Epithelial cell of prostate (primary cell): ENCODE measurements around the gene TEX101.

Experiments
- DNase-seq: peaks from one replicate; pipeline ENCODE4 v3.0.0-alpha.2; 2011; ENCODE audit warnings: low read depth, low spot score
- H3K27ac ChIP-seq: fragments of 450-650 bp; 2 replicates; pipeline ENCODE4 v1.5.1; 2017; ENCODE audit warnings: mild to moderate bottlenecking

The TEX101 gene

GRCh38 chr19:43444531-43445287, 30.0 kb downstream of the TEX101 start:
- DNase-seq, result no peak
- H3K27ac ChIP-seq, result no peak overlapping the region

DNA sequence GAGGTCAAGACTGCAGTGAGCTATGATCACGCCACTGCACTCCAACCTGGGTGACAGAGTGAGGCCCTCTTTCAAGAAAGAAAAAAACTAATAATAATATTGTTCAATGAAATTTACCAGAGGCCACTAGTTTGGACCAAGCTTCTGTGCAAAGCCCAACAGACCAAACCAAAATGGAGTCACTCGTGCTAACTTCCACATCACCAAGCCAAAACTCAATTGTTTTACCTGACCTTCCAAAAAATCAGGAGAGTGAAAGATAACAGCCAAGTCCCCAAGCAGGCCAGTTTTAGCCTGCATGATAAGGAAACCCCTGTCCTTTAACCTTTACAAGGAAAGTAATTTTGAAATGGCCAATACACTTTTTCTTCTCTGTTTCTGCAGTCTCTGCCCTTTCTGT, 30.7 kb downstream of the TEX101 start:
- DNase-seq, result no peak
- H3K27ac ChIP-seq, result no peak overlapping the region

- no peak for DNase-seq
Measured at GRCh38 chr19:43446746-43447489, 32.2 kb downstream of the TEX101 start.

DNA sequence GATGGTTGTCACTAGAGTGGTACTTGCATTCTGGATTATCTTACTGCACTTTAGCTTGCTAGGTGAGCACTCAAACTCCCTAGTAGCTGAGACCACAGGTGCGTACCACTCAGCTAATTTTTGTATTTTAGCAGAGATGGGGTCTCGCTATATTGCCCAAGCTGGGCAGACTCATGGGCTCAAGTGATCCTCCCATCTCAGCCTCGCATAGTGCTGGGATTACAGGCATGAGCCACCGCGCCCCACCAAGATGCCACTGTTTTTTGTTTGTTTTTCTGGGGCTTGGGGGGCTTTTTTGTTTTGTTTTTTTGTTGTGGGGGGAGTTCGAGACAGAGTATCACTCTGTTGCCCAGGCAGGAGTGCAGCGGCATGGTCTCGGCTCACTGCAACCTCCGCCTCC, 33.0 kb downstream of the TEX101 start:
- H3K27ac ChIP-seq, result no peak overlapping the region
- no peak for DNase-seq

More at GRCh38 chr19:43446746-43447489, 32.2 kb downstream of the TEX101 start:
- no peak overlapping the region for H3K27ac ChIP-seq

DNA sequence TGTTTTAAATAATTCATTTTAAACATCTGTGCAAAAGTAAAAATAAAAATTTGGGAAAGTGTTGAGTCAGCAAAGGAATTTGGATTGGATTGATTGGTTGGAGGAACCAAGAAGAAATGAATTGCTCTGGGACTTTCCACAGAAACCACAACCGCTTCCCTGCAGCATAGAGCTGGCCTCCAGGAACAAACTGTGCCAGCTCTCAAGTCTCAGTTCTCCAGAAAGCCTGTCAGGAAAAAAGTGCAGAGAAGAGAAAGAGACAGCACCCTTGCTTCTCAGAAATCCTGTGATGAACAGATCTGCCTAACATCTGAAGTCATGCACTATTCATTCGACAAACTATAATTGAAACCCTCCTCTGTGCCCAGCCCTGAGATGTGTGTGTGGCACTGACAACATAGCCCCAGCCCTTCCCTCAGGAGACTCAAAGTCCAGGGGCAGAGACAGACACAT, 35.9 kb downstream of the TEX101 start:
- peak overlapping the region; percentile 14 for H3K27ac ChIP-seq
- no peak for DNase-seq

GRCh38 chr19:43452582-43452981, 37.9 kb downstream of the TEX101 start:
- peak; percentile 81 for DNase-seq
- peak overlapping the region; percentile 57 for H3K27ac ChIP-seq

- no peak overlapping the region for H3K27ac ChIP-seq
- no peak for DNase-seq
Measured at GRCh38 chr19:43454031-43454430, 39.3 kb downstream of the TEX101 start.

- H3K27ac ChIP-seq, result peak overlapping the region; percentile 50
Measured at GRCh38 chr19:43455321-43456113, 40.8 kb downstream of the TEX101 start.

DNA sequence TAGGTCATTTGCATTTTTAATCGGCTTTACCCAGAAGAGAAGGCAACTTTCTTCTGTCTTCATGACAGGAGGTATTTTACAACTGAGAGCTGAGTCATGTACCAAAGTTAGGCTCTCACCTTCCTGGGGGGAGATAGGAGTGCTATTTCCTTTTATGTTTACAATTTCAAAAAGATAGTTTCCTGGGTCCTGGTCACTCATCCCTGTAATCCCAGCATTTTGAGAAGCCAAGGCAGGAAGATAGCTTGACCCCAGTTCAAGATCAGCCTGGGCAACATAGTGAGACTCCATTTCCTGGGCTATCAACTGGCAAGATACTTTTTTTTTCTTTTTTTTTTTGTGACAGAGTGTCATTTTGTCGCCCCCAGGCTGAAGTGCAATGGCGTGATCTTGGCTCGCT, 43.1 kb downstream of the TEX101 start:
- no peak overlapping the region for H3K27ac ChIP-seq
- no peak for DNase-seq

More at GRCh38 chr19:43455321-43456113, 40.8 kb downstream of the TEX101 start:
- no peak for DNase-seq

DNA sequence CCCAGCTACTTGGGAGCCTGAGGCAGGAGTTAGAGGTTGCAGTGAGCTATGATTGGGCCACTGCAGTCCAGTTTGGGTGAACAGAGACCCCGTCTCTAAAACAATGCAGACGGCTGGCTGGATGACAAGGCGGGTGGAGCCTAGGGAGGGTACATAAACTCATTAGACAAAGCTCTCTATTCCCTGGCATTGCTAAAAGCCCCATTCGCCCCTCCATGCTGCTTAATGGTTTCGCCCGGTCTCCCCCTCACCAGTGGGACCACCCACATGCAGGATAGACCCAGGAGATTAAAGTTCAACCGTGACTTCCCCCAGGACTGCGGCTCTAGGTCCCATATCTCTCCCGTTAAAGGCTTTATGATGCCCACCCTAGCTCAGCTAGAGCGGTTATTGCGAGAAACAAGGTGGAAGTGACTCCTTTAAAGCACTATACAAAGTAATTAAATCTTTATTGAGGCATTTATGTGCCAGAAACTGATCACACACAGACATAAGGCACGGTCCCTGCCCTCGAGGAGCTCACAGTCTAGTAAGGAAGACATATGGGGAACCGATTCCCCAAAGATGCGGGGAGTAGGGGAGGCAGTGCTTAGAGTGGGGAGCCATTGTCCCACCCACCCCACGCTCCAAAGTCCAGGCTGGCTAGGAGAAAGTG, 45.8 kb downstream of the TEX101 start:
- DNase-seq, result no peak
- H3K27ac ChIP-seq, result no peak overlapping the region

GRCh38 chr19:43461303-43461702, 46.6 kb downstream of the TEX101 start:
- H3K27ac ChIP-seq, result no peak overlapping the region
- DNase-seq, result no peak

- H3K27ac ChIP-seq, result peak overlapping the region; percentile 75
- DNase-seq, result no peak
Measured at GRCh38 chr19:43462383-43462782, 47.7 kb downstream of the TEX101 start.

GRCh38 chr19:43462785-43463380, 48.2 kb downstream of the TEX101 start:
- DNase-seq, result no peak

DNA sequence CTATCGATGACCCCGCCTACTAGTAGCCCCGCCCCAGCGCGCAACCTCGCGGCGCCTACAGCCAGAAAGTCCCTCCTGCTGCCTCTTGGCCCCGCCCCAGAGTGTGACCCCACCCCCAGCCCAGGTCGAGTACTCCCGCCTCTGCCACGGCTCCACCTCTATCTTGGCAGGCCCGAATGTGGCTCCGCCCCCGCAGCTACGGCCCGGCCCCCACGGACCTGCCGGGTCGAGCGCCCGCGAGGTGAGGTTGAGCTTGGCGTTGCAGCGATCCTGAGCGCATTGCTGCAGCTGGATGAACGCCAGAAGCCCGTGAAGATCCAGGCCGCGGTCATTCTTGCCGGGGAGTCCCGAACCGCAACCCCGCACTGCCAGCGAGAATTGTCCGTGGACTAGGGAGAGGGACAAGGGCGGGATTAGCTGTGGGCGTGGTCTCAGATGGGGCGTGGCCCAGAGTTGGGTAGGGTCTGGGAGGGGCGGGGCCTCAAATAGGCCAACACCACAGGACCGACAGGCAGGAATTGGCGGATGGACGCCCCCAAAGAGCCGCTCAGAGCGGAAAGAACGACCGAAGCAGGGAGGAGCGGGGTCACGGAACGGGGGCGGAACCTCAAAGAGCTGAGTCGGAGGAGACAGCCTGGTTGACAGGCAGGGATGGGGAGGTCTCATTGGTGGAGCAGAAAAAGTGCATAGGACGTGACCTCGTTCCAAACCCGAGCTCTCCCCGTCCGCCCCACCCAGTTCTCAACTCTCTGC, 48.9 kb downstream of the TEX101 start:
- peak; percentile 75 for DNase-seq
- peak overlapping the region; percentile 75 for H3K27ac ChIP-seq

More at GRCh38 chr19:43462785-43463380, 48.2 kb downstream of the TEX101 start:
- peak overlapping the region; percentile 75 for H3K27ac ChIP-seq

GRCh38 chr19:43464134-43464775, 49.6 kb downstream of the TEX101 start:
- DNase-seq, result no peak
- peak overlapping the region; percentile 75 for H3K27ac ChIP-seq

GRCh38 chr19:43465468-43466120, 50.9 kb downstream of the TEX101 start, which contains the start of gene LYPD3:
TSS of gene LYPD3 (minus strand) at chr19:43465608. CDS start at chr19:43465571, 37 bp downstream.
- H3K27ac ChIP-seq, result peak within 1 kb of the TSS; percentile 75
- peak; percentile 66 for DNase-seq

- no peak for DNase-seq
- peak overlapping the region; percentile 82 for H3K27ac ChIP-seq
Measured at GRCh38 chr19:43466793-43467192, 52.1 kb downstream of the TEX101 start.

DNA sequence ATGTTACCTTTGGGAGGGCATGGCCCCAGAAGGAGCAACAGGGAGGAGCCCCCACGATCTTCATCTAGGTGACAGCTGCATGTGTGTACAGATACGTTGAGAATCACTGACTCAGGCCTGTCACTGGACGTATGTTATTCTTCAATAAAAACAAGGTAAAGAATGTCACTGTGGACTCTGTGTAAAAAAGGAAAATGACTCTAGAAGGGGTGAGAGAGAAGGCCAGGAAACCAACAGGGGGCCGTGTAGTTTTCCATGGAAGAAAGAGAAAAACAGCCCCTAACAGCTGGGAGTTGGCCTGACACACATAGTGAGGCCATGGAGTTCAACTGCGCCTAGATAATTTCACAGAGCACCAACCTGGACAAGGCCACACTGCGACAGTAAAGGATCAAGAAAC, 52.6 kb downstream of the TEX101 start:
- DNase-seq, result no peak

More for the DNA sequence above, 52.6 kb downstream of the TEX101 start:
- H3K27ac ChIP-seq, result peak overlapping the region; percentile 82
